A673 (cell line): Measurements from ENCODE around the gene DERL2. TPM values are rescaled to one million over a fixed set of nuclear protein-coding genes. Genes with fewer than 3 reads are reported as not detected.

Experiments
- BruUV-seq: library from RNA; stranded (reverse); fragments of 400-500 nt; replicated peaks from 2 replicates; lab custom pipeline; 2021; lab: Mats Ljungman, UMichigan
- CTCF ChIA-PET: fragments of 300-600 bp; sonication (Branson Sonifier 250); formaldehyde crosslinking; loops from one replicate; lab custom pipeline; 2022; ENCODE audit warnings: antibody characterized with exemption; lab: Charles Lee
- POLR2A ChIA-PET: fragments of 300-600 bp; sonication (Branson Sonifier 250); formaldehyde crosslinking; loops from one replicate; lab custom pipeline; 2022; ENCODE audit warnings: antibody characterized with exemption; ENCODE audit not compliant: low non-redundant PET; lab: Charles Lee
- DNase-seq: peaks from one replicate; pipeline ENCODE4 v3.0.0-alpha.2; 2015; ENCODE audit warnings: low spot score
- H3K27ac ChIP-seq: fragments of 200-600 bp; sonication (generic); 2 replicates; pipeline ENCODE4 v1.5.1; 2016; ENCODE audit warnings: mixed run types, low read depth, mild to moderate bottlenecking, mixed read lengths, antibody characterized with exemption, low read length; ENCODE audit not compliant: poor library complexity, severe bottlenecking
- H3K27me3 ChIP-seq: fragments of 200-600 bp; sonication (generic); replicated peaks from 2 replicates; pipeline ENCODE4 v1.6.1; 2017; ENCODE audit warnings: mixed run types, low read depth, mild to moderate bottlenecking, mixed read lengths, antibody characterized with exemption, low read length; ENCODE audit not compliant: insufficient read depth, poor library complexity
- H3K36me3 ChIP-seq: fragments of 200-600 bp; sonication (generic); 2 replicates; pipeline ENCODE4 v1.6.1; 2016; ENCODE audit warnings: mixed run types, mild to moderate bottlenecking, mixed read lengths, antibody characterized with exemption, low read length; ENCODE audit not compliant: insufficient read depth, poor library complexity, severe bottlenecking
- H3K4me1 ChIP-seq: fragments of 200-600 bp; sonication (generic); 2 replicates; pipeline ENCODE4 v1.6.1; 2017; ENCODE audit warnings: mixed run types, mild to moderate bottlenecking, mixed read lengths, antibody characterized with exemption, low read length; ENCODE audit not compliant: insufficient read depth, poor library complexity, severe bottlenecking
- H3K4me3 ChIP-seq: fragments of 200-600 bp; sonication (generic); 2 replicates; pipeline ENCODE4 v1.5.1; 2016; ENCODE audit warnings: low read depth, mixed run types, mild to moderate bottlenecking, mixed read lengths, low read length; ENCODE audit not compliant: poor library complexity, severe bottlenecking
- H3K9me3 ChIP-seq: fragments of 200-600 bp; sonication (generic); 2 replicates; pipeline ENCODE4 v1.6.1; 2016; ENCODE audit warnings: mixed run types, low read depth, mild to moderate bottlenecking, mixed read lengths, antibody characterized with exemption, low read length; ENCODE audit not compliant: poor library complexity, severe bottlenecking
- CTCF ChIP-seq: fragments of 300-800, 200-600 bp; sonication (generic); conservative IDR thresholded peaks from 2 replicates; pipeline ENCODE4 v1.5.1; 2017; ENCODE audit warnings: low read depth, mild to moderate bottlenecking, antibody characterized with exemption, low read length, moderate library complexity, mixed read lengths
- EZH2 ChIP-seq: fragments of 200-600 bp; sonication (generic); IDR thresholded peaks from 2 replicates; pipeline ENCODE4 v1.6.1; 2017; ENCODE audit warnings: borderline replicate concordance, low read depth, mild to moderate bottlenecking, mixed read lengths, antibody characterized with exemption, low read length; ENCODE audit not compliant: poor library complexity, severe bottlenecking
- intact Hi-C: fragments of 100-400 bp; cut with micrococcal nuclease; formaldehyde crosslinking; loops from one replicate; pipeline ENCODE4 v1.10.0; 2022; ENCODE audit not compliant: unreplicated experiment
- total RNA-seq: library from RNA; stranded (reverse); gene quantifications from 2 replicates; pipeline ENCODE4 v1.2.3, GENCODE V29; 2021

The DERL2 gene
- total RNA-seq, 1 experiment from 2014 or later: 97.0 TPM

GRCh38 chr17:5499476-5500231 lies 13.7 kb upstream of the DERL2 start:
- peak; percentile 22 for DNase-seq
- Histone ChIP-seq H3K4me3 (peak overlapping the region; percentile 73), H3K36me3 (no peaks in the 10 kb centered on the region), H3K27me3 (peaks cover 9% of the 10 kb centered on the region), H3K9me3 (no peaks in the 10 kb centered on the region), H3K4me1 (peaks cover 8% of the 10 kb centered on the region), H3K27ac (no peak overlapping the region)
- ChIA-PET POLR2A (no interaction called here), CTCF (no interaction called here)
- no peak for TF ChIP-seq CTCF
- TF ChIP-seq EZH2: no peak
- intact Hi-C loops: no loop called here
- no TSS peak for BruUV-seq

GRCh38 chr17:5492970-5493369 lies 7.0 kb upstream of the DERL2 start:
- intact Hi-C loops: no loop called here
- no TSS peak for BruUV-seq
- Histone ChIP-seq H3K4me3 (no peak overlapping the region), H3K27ac (no peak overlapping the region), H3K36me3 (peaks cover 30% of the 10 kb centered on the region), H3K27me3 (no peaks in the 10 kb centered on the region), H3K9me3 (peaks cover 4% of the 10 kb centered on the region), H3K4me1 (peaks cover 2% of the 10 kb centered on the region)
- no peak for DNase-seq
- TF ChIP-seq EZH2 (no peak), CTCF (no peak)
- ChIA-PET CTCF (no interaction called here), POLR2A (no interaction called here)

- intact Hi-C loops: no loop called here
- H3K9me3 ChIP-seq: peaks cover 4% of the 10 kb centered on the region
- H3K4me3 ChIP-seq: no peak overlapping the region
- TF ChIP-seq CTCF (no peak), EZH2 (no peak)
- ChIA-PET POLR2A (no interaction called here), CTCF (no interaction called here)
- no peak for DNase-seq
- H3K27me3 ChIP-seq: no peaks in the 10 kb centered on the region
- no peak overlapping the region for H3K27ac ChIP-seq
- peaks cover 14% of the 10 kb centered on the region for H3K4me1 ChIP-seq
- peaks cover 38% of the 10 kb centered on the region for H3K36me3 ChIP-seq
- no TSS peak for BruUV-seq
Observed at GRCh38 chr17:5488752-5489151, 2.8 kb upstream of the DERL2 start.
